BE2C (cell line): ENCODE results near the gene PLA2G4B.

Experiments
- DNase-seq: peaks from one replicate; pipeline ENCODE4 v3.0.0-alpha.2; 2020
- H3K27me3 ChIP-seq: fragments of 250-450 bp; sonication (Bioruptor Pico); 2 replicates; pipeline ENCODE4 v1.5.1; 2020; ENCODE audit warnings: mild to moderate bottlenecking
- H3K36me3 ChIP-seq: fragments of 250-450 bp; sonication (Bioruptor Pico); 2 replicates; pipeline ENCODE4 v1.5.1; 2020; ENCODE audit warnings: mild to moderate bottlenecking
- H3K4me1 ChIP-seq: fragments of 250-450 bp; sonication (Bioruptor Pico); 2 replicates; pipeline ENCODE4 v1.5.1; 2020
- H3K4me3 ChIP-seq: 2 replicates; pipeline ENCODE4 v1.5.1; 2011; ENCODE audit warnings: low read depth, low read length
- H3K9me3 ChIP-seq: fragments of 250-450 bp; sonication (Bioruptor Pico); 2 replicates; pipeline ENCODE4 v1.5.1; 2020
- CTCF ChIP-seq: IDR thresholded peaks from 2 replicates; pipeline ENCODE4 v1.5.1; 2012; ENCODE audit warnings: mild to moderate bottlenecking, low read depth, low read length

PLA2G4B gene

GRCh38 chr15:41832208-41832607, 6.4 kb upstream of the PLA2G4B start:
- H3K4me1 ChIP-seq, result no peaks in the 10 kb centered on the region

GRCh38 chr15:41832875-41833274, 5.8 kb upstream of the PLA2G4B start:
- H3K4me3 ChIP-seq, result no peak overlapping the region
- H3K4me1 ChIP-seq, result no peaks in the 10 kb centered on the region
- DNase-seq, result no peak
- no peaks in the 10 kb centered on the region for H3K27me3 ChIP-seq
- no peaks in the 10 kb centered on the region for H3K36me3 ChIP-seq
- no peak for TF ChIP-seq CTCF
- no peaks in the 10 kb centered on the region for H3K9me3 ChIP-seq

More at GRCh38 chr15:41832208-41832607, 6.4 kb upstream of the PLA2G4B start:
- no peak for TF ChIP-seq CTCF
- no peaks in the 10 kb centered on the region for H3K9me3 ChIP-seq
- H3K4me3 ChIP-seq, result no peak overlapping the region
- DNase-seq, result no peak
- no peaks in the 10 kb centered on the region for H3K36me3 ChIP-seq
- no peaks in the 10 kb centered on the region for H3K27me3 ChIP-seq

GRCh38 chr15:41834096-41834495, 4.6 kb upstream of the PLA2G4B start:
- Histone ChIP-seq H3K27me3 (no peaks in the 10 kb centered on the region), H3K36me3 (no peaks in the 10 kb centered on the region), H3K4me1 (no peaks in the 10 kb centered on the region), H3K4me3 (no peak overlapping the region), H3K9me3 (no peaks in the 10 kb centered on the region)
- TF ChIP-seq CTCF, result no peak
- DNase-seq, result no peak

GRCh38 chr15:41836073-41836472, 2.6 kb upstream of the PLA2G4B start:
- no peaks in the 10 kb centered on the region for H3K36me3 ChIP-seq
- no peaks in the 10 kb centered on the region for H3K27me3 ChIP-seq
- no peak for DNase-seq
- H3K4me3 ChIP-seq, result no peak overlapping the region
- H3K4me1 ChIP-seq, result peaks cover 7% of the 10 kb centered on the region
- no peak for TF ChIP-seq CTCF
- H3K9me3 ChIP-seq, result no peaks in the 10 kb centered on the region

- TF ChIP-seq CTCF, result no peak
- Histone ChIP-seq H3K4me1 (peaks cover 7% of the 10 kb centered on the region), H3K27me3 (no peaks in the 10 kb centered on the region), H3K9me3 (no peaks in the 10 kb centered on the region), H3K4me3 (no peak overlapping the region), H3K36me3 (no peaks in the 10 kb centered on the region)
- DNase-seq, result no peak
These were observed 1.8 kb upstream of the PLA2G4B start for GRCh38 chr15:41836713-41837454.

GRCh38 chr15:41839781-41840491, 1.3 kb downstream of the PLA2G4B start:
- Histone ChIP-seq H3K4me3 (no peak overlapping the region), H3K27me3 (no peaks in the 10 kb centered on the region), H3K4me1 (peaks cover 7% of the 10 kb centered on the region), H3K36me3 (no peaks in the 10 kb centered on the region), H3K9me3 (no peaks in the 10 kb centered on the region)
- DNase-seq, result no peak
- no peak for TF ChIP-seq CTCF
